Keratinocyte (primary cell): ENCODE results near the gene FNDC7. TPM values are rescaled to one million over a fixed set of nuclear protein-coding genes. Genes with fewer than 3 reads are reported as not detected.

Experiments
- DNase-seq: peaks from one replicate; pipeline ENCODE4 v3.0.0-alpha.2; 2011; ENCODE audit warnings: low read depth, missing footprints, low spot score
- FAIRE-seq: peaks from 2 replicates; lab custom pipeline; 2011; peaks lifted over from hg19 to GRCh38; lab: Jason Lieb, UNC
- H2AFZ ChIP-seq: 2 replicates; pipeline ENCODE4 v1.6.0; 2012; ENCODE audit warnings: low read length, control low read depth, inconsistent platforms; ENCODE audit not compliant: control insufficient read depth
- H3K27ac ChIP-seq: 2 replicates; pipeline ENCODE4 v1.5.1; 2011; ENCODE audit warnings: low read length; ENCODE audit not compliant: control insufficient read depth, insufficient read depth
- H3K27me3 ChIP-seq: 3 replicates; pipeline ENCODE4 v1.6.0; 2011; ENCODE audit warnings: low read length; ENCODE audit not compliant: control insufficient read depth, insufficient read depth; ENCODE audit errors: extremely low read depth
- H3K36me3 ChIP-seq, 2 experiments: 2 replicates in 1 of 2; 3 replicates in 1 of 2; pipeline ENCODE4 v1.5.1; 2011; ENCODE audit warnings: low read length in 2 of 2, mild to moderate bottlenecking in 1 of 2; ENCODE audit not compliant: control insufficient read depth in 2 of 2, insufficient read depth in 2 of 2; ENCODE audit errors: extremely low read depth in 1 of 2
- H3K4me1 ChIP-seq: 3 replicates; pipeline ENCODE4 v1.5.1; 2011; ENCODE audit warnings: low read length; ENCODE audit not compliant: control insufficient read depth, insufficient read depth; ENCODE audit errors: extremely low read depth
- H3K4me2 ChIP-seq: 3 replicates; pipeline ENCODE4 v1.6.0; 2011; ENCODE audit warnings: low read depth, low read length; ENCODE audit not compliant: control insufficient read depth, insufficient read depth; ENCODE audit errors: extremely low read depth
- H3K4me3 ChIP-seq, 3 experiments: fragments of 200-600 bp in 1 of 3; sonication (generic) in 1 of 3; 2 replicates in 2 of 3; 3 replicates in 1 of 3; pipeline ENCODE4 v1.5.1; 2011 to 2016; ENCODE audit warnings: low read length in 3 of 3, mild to moderate bottlenecking in 3 of 3, control low read depth in 2 of 3, inconsistent platforms in 1 of 3, low read depth in 1 of 3, mixed read lengths in 1 of 3, mixed run types in 1 of 3, moderate library complexity in 1 of 3; ENCODE audit not compliant: control insufficient read depth in 2 of 3, insufficient read depth in 2 of 3; ENCODE audit errors: extremely low read depth in 1 of 3
- H3K79me2 ChIP-seq: 2 replicates; pipeline ENCODE4 v1.6.0; 2012; ENCODE audit warnings: low read length; ENCODE audit not compliant: control insufficient read depth, insufficient read depth
- H3K9ac ChIP-seq: 3 replicates; pipeline ENCODE4 v1.6.0; 2011; ENCODE audit warnings: low read length; ENCODE audit not compliant: control insufficient read depth, insufficient read depth; ENCODE audit errors: extremely low read depth
- H3K9me1 ChIP-seq: 3 replicates; pipeline ENCODE4 v1.6.0; 2011; ENCODE audit warnings: low read length; ENCODE audit not compliant: control insufficient read depth, insufficient read depth; ENCODE audit errors: extremely low read depth
- H3K9me3 ChIP-seq: 2 replicates; pipeline ENCODE4 v1.5.1; 2012; ENCODE audit warnings: low read depth, low read length; ENCODE audit not compliant: control insufficient read depth
- H4K20me1 ChIP-seq: 3 replicates; pipeline ENCODE4 v1.6.0; 2011; ENCODE audit warnings: low read length; ENCODE audit not compliant: control insufficient read depth, insufficient read depth; ENCODE audit errors: extremely low read depth
- EZH2 ChIP-seq: IDR thresholded peaks from one replicate; pipeline ENCODE4 v1.6.1; 2012; ENCODE audit warnings: inconsistent platforms, mild to moderate bottlenecking, low read length, moderate library complexity
- dilution Hi-C: fragments of 300-500 bp; cut with MboI; formaldehyde crosslinking; loops from one replicate; pipeline ENCODE4 v1.7.0; 2020; ENCODE audit warnings: low sequenced_read_pairs; ENCODE audit not compliant: extremely low pct_ligation_motif_present
- polyA plus RNA-seq, 5 experiments: library from polyadenylated mRNA; depleted of rRNA in 3 of 5; stranded (reverse) in 3 of 5; stranded (forward) in 1 of 5; unstranded in 1 of 5; fragments of >200 nt; gene quantifications; 1 replicate in 1 of 5; 2 replicates in 3 of 5; 3 replicates in 1 of 5; pipeline versions ENCODE4 v1.2.1 to v1.2.3, GENCODE V29; 2011 to 2012; ENCODE audit warnings: missing spikeins in 2 of 5, low read depth in 1 of 5, low replicate concordance in 1 of 5
- TF ChIP-seq, protein P1 (sequence below), 3 experiments: IDR thresholded peaks in 1 of 3; conservative IDR thresholded peaks in 1 of 3; optimal IDR thresholded peaks in 1 of 3; 2 replicates in 2 of 3; 3 replicates in 1 of 3; pipeline versions ENCODE3 to v1.5.1; 2011; ENCODE audit warnings: low read length in 3 of 3, mild to moderate bottlenecking in 3 of 3, moderate library complexity in 2 of 3, control low read depth in 1 of 3, inconsistent platforms in 1 of 3; ENCODE audit not compliant: insufficient read depth in 2 of 3; ENCODE audit errors: extremely low read depth in 1 of 3

Gene FNDC7
- polyA plus RNA-seq, 1 donor (not counting 4 experiments of a cell fraction or from before 2014, with no cell fraction given), result 0.05 TPM

DNA sequence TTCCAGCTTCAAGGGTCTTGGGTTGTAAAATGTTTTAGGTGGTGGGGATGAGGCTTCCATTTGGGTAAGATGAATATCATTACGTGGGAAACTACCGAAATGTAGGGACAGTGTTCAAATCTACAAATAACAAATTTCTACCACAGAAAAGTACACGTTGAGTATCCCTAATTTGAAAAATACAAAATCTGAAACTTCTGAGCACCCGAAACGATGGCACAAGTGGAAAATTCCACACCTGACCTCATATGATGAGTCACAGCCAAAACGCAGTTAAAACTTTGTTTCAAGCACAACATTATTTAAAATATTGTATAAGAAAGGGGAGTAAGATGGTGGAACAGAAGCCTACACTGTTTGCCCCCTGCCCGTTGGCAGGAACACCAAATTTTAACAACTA is 43.0 kb upstream of the FNDC7 start:
- Histone ChIP-seq H3K27me3 (no peaks in the 10 kb centered on the region), H3K4me1 (no peaks in the 10 kb centered on the region), H3K79me2 (no peaks in the 10 kb centered on the region), H3K36me3 (no peaks in the 10 kb centered on the region), H3K9ac (no peak overlapping the region), H2AFZ (no peak overlapping the region), H3K9me3 (no peaks in the 10 kb centered on the region), H4K20me1 (no peaks in the 10 kb centered on the region), H3K9me1 (no peaks in the 10 kb centered on the region), H3K4me3 (no peak overlapping the region), H3K27ac (no peak overlapping the region), H3K4me2 (no peak overlapping the region)
- dilution Hi-C loops, result no loop called here
- DNase-seq (no peak), FAIRE-seq (no peak)
- no peak for TF ChIP-seq EZH2
- TF ChIP-seq, protein P1, sequence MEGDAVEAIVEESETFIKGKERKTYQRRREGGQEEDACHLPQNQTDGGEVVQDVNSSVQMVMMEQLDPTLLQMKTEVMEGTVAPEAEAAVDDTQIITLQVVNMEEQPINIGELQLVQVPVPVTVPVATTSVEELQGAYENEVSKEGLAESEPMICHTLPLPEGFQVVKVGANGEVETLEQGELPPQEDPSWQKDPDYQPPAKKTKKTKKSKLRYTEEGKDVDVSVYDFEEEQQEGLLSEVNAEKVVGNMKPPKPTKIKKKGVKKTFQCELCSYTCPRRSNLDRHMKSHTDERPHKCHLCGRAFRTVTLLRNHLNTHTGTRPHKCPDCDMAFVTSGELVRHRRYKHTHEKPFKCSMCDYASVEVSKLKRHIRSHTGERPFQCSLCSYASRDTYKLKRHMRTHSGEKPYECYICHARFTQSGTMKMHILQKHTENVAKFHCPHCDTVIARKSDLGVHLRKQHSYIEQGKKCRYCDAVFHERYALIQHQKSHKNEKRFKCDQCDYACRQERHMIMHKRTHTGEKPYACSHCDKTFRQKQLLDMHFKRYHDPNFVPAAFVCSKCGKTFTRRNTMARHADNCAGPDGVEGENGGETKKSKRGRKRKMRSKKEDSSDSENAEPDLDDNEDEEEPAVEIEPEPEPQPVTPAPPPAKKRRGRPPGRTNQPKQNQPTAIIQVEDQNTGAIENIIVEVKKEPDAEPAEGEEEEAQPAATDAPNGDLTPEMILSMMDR (optimal IDR thresholded peaks at IDR 0.05 in 1 of 3, IDR thresholded peaks at IDR 0.05 in 1 of 3, conservative IDR thresholded peaks at IDR 0.05 in 1 of 3; ENCODE audit: extremely low read depth in 1 of 3, insufficient read depth in 2 of 3, low read length in 3 of 3), result no peak

DNA sequence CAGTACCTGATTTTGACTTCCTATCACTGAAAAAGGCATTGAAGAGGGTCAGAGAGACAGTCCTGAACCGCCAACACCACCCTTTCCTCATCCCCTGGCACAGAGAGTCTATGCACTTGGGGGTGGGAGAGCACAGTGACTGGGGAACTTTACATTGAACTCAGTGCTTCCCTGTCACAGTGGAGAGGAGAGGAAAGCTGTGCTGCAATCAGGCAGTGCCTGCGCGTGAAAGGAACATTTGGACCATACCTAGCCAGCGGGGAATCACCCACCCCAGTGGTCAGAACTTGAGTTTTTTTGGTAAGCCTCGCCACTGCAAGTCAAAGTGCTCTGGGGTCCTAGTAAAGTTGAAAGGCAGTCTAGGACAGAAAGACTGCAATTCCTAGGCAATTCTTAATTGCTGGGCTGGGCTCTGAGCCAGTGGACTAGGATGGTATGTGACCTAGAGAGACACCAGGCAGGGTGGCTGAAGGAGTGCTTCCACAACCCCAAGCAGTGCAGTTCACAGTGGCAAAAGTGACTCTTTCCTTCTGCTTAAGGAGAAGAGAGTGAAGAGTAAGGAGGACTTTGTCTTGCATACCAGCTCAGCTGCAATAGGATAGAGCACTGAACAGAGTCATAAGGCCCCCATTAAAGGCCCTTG is 42.5 kb upstream of the FNDC7 start:
- Histone ChIP-seq H3K36me3 (no peaks in the 10 kb centered on the region), H2AFZ (no peak overlapping the region), H4K20me1 (no peaks in the 10 kb centered on the region), H3K4me3 (no peak overlapping the region), H3K27ac (no peak overlapping the region), H3K9me3 (no peaks in the 10 kb centered on the region), H3K9me1 (no peaks in the 10 kb centered on the region), H3K79me2 (no peaks in the 10 kb centered on the region), H3K4me1 (no peaks in the 10 kb centered on the region), H3K9ac (no peak overlapping the region), H3K4me2 (no peak overlapping the region), H3K27me3 (no peaks in the 10 kb centered on the region)
- dilution Hi-C loops, result no loop called here
- TF ChIP-seq, protein P1 (optimal IDR thresholded peaks at IDR 0.05 in 1 of 3, IDR thresholded peaks at IDR 0.05 in 1 of 3, conservative IDR thresholded peaks at IDR 0.05 in 1 of 3; ENCODE audit: extremely low read depth in 1 of 3, insufficient read depth in 2 of 3, low read length in 3 of 3), result no peak
- TF ChIP-seq EZH2, result no peak
- no peak for DNase-seq
- FAIRE-seq, result no peak
